Measurements from ENCODE around the gene EFCAB10. TPM values are rescaled to one million over a fixed set of nuclear protein-coding genes. Genes with fewer than 3 reads are reported as not detected.
A peak's percentile ranks its signal among the peaks of the same experiment; 100 is the strongest.

Gene EFCAB10
- total RNA-seq, 1 experiment from 2014 or later = not detected

DNA sequence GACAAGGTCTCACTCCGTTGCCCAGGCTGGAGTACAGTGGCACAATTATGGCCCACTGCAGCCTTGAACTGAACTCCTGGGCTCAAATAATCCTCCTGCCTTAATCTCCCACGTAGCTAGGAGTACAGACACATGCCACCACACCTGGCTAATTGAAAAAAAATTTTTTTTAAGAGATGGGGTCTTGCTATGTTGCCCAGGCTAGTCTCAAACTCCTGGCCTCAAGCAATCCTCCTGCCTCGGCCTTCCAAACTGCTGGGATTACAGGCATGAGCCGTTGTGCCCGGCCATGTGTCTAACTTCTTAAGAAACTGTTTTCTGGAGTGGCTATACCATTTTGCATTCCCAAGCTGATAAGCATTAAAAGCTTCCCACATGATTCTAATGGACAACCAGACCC, 9.5 kb upstream of the EFCAB10 start:
- TF ChIP-seq, protein P1, sequence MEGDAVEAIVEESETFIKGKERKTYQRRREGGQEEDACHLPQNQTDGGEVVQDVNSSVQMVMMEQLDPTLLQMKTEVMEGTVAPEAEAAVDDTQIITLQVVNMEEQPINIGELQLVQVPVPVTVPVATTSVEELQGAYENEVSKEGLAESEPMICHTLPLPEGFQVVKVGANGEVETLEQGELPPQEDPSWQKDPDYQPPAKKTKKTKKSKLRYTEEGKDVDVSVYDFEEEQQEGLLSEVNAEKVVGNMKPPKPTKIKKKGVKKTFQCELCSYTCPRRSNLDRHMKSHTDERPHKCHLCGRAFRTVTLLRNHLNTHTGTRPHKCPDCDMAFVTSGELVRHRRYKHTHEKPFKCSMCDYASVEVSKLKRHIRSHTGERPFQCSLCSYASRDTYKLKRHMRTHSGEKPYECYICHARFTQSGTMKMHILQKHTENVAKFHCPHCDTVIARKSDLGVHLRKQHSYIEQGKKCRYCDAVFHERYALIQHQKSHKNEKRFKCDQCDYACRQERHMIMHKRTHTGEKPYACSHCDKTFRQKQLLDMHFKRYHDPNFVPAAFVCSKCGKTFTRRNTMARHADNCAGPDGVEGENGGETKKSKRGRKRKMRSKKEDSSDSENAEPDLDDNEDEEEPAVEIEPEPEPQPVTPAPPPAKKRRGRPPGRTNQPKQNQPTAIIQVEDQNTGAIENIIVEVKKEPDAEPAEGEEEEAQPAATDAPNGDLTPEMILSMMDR (conservative IDR thresholded peaks at IDR 0.05; ENCODE audit: low read depth, low read length) = no peak
- TF ChIP-seq EZH2 (IDR thresholded peaks at IDR 0.05; ENCODE audit: borderline replicate concordance, low read depth, low read length, poor library complexity, severe bottlenecking) = no peak
- no TSS peak for BruUV-seq (replicated peaks)
- intact Hi-C loops (cut with micrococcal nuclease; ENCODE audit: unreplicated experiment) = loop anchor here (5.0 kb wide), 1 partner anchor 452 kb away; no protein-coding TSS in a partner anchor
- H3K4me1 ChIP-seq (ENCODE audit: insufficient read depth, low read length, poor library complexity, severe bottlenecking) = no peaks in the 10 kb centered on the region
- H3K27ac ChIP-seq (ENCODE audit: low read depth, low read length, poor library complexity, severe bottlenecking) = no peak overlapping the region
- H3K27me3 ChIP-seq (replicated peaks; ENCODE audit: insufficient read depth, low read depth, low read length, poor library complexity) = no peaks in the 10 kb centered on the region
- no peaks in the 10 kb centered on the region for H3K36me3 ChIP-seq (ENCODE audit: insufficient read depth, low read length, poor library complexity, severe bottlenecking)
- DNase-seq (ENCODE audit: low spot score) = no peak
- H3K4me3 ChIP-seq (ENCODE audit: low read depth, low read length, poor library complexity, severe bottlenecking) = no peak overlapping the region
- POLR2A ChIA-PET (ENCODE audit: low non-redundant PET) = interaction anchor here (0.7 kb wide), 1 partner anchor 798 kb away, joined by 3 read pairs; no protein-coding TSS in a partner anchor
- CTCF ChIA-PET = no interaction called here
- no peaks in the 10 kb centered on the region for H3K9me3 ChIP-seq (ENCODE audit: low read depth, low read length, poor library complexity, severe bottlenecking)

DNA sequence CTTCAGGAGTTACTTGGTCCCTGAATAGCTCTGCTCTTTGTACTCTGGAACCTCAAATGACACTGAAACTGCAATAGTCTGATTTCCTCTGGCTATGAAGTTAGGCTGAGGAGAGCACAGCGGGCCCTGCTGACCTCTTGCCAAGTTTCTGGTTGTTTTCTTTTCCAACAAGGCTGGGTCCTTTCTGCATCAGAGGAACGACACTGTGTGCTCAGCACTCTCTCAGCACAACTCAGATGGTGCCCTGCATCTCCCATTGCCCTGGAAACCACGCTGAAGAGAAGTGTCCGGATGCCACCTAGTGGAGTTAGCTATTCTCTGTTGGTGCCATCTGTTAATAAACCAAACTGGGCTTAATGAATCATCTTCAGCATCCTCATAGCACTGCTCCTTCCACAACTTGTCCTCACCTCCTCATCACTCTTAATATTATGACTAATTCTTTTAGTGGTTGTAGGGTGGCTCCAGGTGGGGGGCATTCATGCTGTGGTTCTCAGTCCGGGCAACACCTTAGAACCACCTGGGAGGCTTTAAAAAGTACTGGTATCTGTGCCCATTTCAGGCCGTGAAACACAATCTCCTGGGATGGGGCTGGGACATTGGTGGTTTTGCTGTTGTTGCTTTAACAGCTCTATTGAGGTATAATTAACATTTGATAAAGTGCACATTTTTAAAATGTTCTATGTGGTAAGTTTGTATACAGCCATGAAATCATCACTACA, 8.2 kb upstream of the EFCAB10 start:
- Histone ChIP-seq H3K36me3 (ENCODE audit: insufficient read depth, low read length, poor library complexity, severe bottlenecking) (no peaks in the 10 kb centered on the region), H3K4me1 (ENCODE audit: insufficient read depth, low read length, poor library complexity, severe bottlenecking) (no peaks in the 10 kb centered on the region), H3K27me3 (replicated peaks; ENCODE audit: insufficient read depth, low read depth, low read length, poor library complexity) (no peaks in the 10 kb centered on the region), H3K9me3 (ENCODE audit: low read depth, low read length, poor library complexity, severe bottlenecking) (no peaks in the 10 kb centered on the region), H3K4me3 (ENCODE audit: low read depth, low read length, poor library complexity, severe bottlenecking) (no peak overlapping the region), H3K27ac (ENCODE audit: low read depth, low read length, poor library complexity, severe bottlenecking) (no peak overlapping the region)
- ChIA-PET POLR2A (ENCODE audit: low non-redundant PET) (no interaction called here), CTCF (interaction anchor here (0.6 to 1.5 kb wide), 3 partner anchors 13 to 706 kb away, joined by 3 to 5 read pairs (median 3); no protein-coding TSS in a partner anchor)
- no TSS peak for BruUV-seq (replicated peaks)
- DNase-seq (ENCODE audit: low spot score) = peak; percentile 91
- intact Hi-C loops (cut with micrococcal nuclease; ENCODE audit: unreplicated experiment) = loop anchor here (2.0 to 5.0 kb wide), 3 partner anchors 453 to 707 kb away; no protein-coding TSS in a partner anchor
- TF ChIP-seq EZH2 (IDR thresholded peaks at IDR 0.05; ENCODE audit: borderline replicate concordance, low read depth, low read length, poor library complexity, severe bottlenecking) = no peak
- TF ChIP-seq, protein P1 (conservative IDR thresholded peaks at IDR 0.05; ENCODE audit: low read depth, low read length) = peak; percentile 83

DNA sequence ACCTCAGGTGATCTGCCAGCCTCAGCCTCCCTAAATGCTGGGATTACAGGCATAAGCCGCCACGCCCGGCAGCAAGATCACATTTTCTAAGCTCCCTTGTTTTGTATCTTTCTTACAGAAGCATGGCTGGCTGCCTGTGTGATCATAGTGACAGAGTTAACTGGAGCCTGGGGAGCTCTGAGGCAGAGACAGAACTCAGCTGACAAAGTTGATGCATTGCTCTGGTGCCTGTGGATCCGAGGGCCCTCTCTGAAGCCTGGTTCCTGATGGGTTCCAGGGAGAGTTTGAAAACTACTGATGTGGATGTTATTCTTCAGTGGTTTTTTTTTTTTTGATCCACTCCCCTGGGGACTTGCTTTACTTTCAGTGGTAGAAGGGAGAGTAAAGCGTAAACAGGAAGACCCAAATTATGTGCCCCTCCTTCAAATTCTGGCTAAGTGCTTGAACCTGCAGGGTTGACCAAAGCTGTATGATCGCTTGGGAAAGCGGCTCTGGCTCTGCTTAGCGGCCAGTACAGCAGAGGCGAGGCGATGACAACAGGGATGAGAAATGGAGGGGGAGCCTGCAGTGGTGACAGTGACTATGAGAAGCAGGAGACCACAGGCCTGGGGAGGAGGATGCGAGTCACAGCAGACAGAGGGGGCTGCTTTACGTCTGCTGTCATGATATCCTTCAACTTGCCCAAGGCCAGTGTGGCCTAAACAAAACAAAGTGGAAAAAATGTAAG, 6.8 kb upstream of the EFCAB10 start:
- POLR2A ChIA-PET (ENCODE audit: low non-redundant PET) = no interaction called here

More for the DNA sequence above, 6.8 kb upstream of the EFCAB10 start:
- H3K9me3 ChIP-seq (ENCODE audit: low read depth, low read length, poor library complexity, severe bottlenecking) = no peaks in the 10 kb centered on the region
- H3K36me3 ChIP-seq (ENCODE audit: insufficient read depth, low read length, poor library complexity, severe bottlenecking) = no peaks in the 10 kb centered on the region
- DNase-seq (ENCODE audit: low spot score) = no peak
- no peak for TF ChIP-seq EZH2 (IDR thresholded peaks at IDR 0.05; ENCODE audit: borderline replicate concordance, low read depth, low read length, poor library complexity, severe bottlenecking)
- TF ChIP-seq, protein P1 (conservative IDR thresholded peaks at IDR 0.05; ENCODE audit: low read depth, low read length) = no peak
- H3K27me3 ChIP-seq (replicated peaks; ENCODE audit: insufficient read depth, low read depth, low read length, poor library complexity) = no peaks in the 10 kb centered on the region
- H3K27ac ChIP-seq (ENCODE audit: low read depth, low read length, poor library complexity, severe bottlenecking) = no peak overlapping the region
- BruUV-seq (replicated peaks) = no TSS peak
- no peaks in the 10 kb centered on the region for H3K4me1 ChIP-seq (ENCODE audit: insufficient read depth, low read length, poor library complexity, severe bottlenecking)
- no peak overlapping the region for H3K4me3 ChIP-seq (ENCODE audit: low read depth, low read length, poor library complexity, severe bottlenecking)
- CTCF ChIA-PET = interaction anchor here (0.7 kb wide), 1 partner anchor 280 kb away, joined by 4 read pairs; no protein-coding TSS in a partner anchor
- intact Hi-C loops (cut with micrococcal nuclease; ENCODE audit: unreplicated experiment) = loop anchor here (2.0 to 5.0 kb wide), 2 partner anchors 665 to 706 kb away; no protein-coding TSS in a partner anchor
